DND-41 (cell line): Measurements from ENCODE around the gene MORN5.

Experiments used
- ATAC-seq: fragments of 200-7000 bp; cut with Tn5 transposase; 3 replicates; pipeline ENCODE4 v1.9.1; 2021; ENCODE audit warnings: low read depth; ENCODE audit not compliant: insufficient read depth
- DNase-seq: peaks from one replicate; pipeline ENCODE4 v3.0.0-alpha.2; 2020
- H2AFZ ChIP-seq: 2 replicates; pipeline ENCODE4 v1.6.0; 2012; ENCODE audit warnings: low read depth, low read length
- H3K27ac ChIP-seq: 2 replicates; pipeline ENCODE4 v1.5.1; 2012; ENCODE audit warnings: low read length, inconsistent platforms
- H3K27me3 ChIP-seq: fragments of 200-600 bp; sonication (generic); 2 replicates; pipeline ENCODE4 v1.6.0; 2012; ENCODE audit warnings: low read length, mild to moderate bottlenecking, inconsistent platforms; ENCODE audit not compliant: insufficient read depth, poor library complexity
- H3K36me3 ChIP-seq: 2 replicates; pipeline ENCODE4 v1.5.1; 2012; ENCODE audit warnings: low read length, inconsistent platforms; ENCODE audit not compliant: insufficient read depth
- H3K4me1 ChIP-seq: 2 replicates; pipeline ENCODE4 v1.5.1; 2012; ENCODE audit warnings: mild to moderate bottlenecking, low read length; ENCODE audit not compliant: insufficient read depth
- H3K4me2 ChIP-seq: 2 replicates; pipeline ENCODE4 v1.6.0; 2012; ENCODE audit warnings: mild to moderate bottlenecking, moderate library complexity, low read length, inconsistent platforms; ENCODE audit not compliant: insufficient read depth
- H3K4me3 ChIP-seq, 2 experiments: fragments of 200-600 bp in 1 of 2; shearing (Covaris generic) in 1 of 2; 2 replicates each; pipeline ENCODE4 v1.5.1; 2012 to 2016; ENCODE audit warnings: inconsistent platforms in 2 of 2, low read length in 2 of 2, mild to moderate bottlenecking in 2 of 2, low read depth in 1 of 2, moderate library complexity in 1 of 2
- H3K79me2 ChIP-seq: 2 replicates; pipeline ENCODE4 v1.6.0; 2012; ENCODE audit warnings: low read length, inconsistent platforms; ENCODE audit not compliant: insufficient read depth
- H3K9ac ChIP-seq: 2 replicates; pipeline ENCODE4 v1.6.0; 2012; ENCODE audit warnings: low read depth, mild to moderate bottlenecking, inconsistent platforms, low read length, moderate library complexity
- H3K9me3 ChIP-seq: 2 replicates; pipeline ENCODE4 v1.5.1; 2012; ENCODE audit warnings: low read length, moderate library complexity, mild to moderate bottlenecking, inconsistent platforms; ENCODE audit not compliant: insufficient read depth, severe bottlenecking
- H4K20me1 ChIP-seq: 2 replicates; pipeline ENCODE4 v1.6.0; 2012; ENCODE audit warnings: low read length; ENCODE audit not compliant: insufficient read depth
- CTCF ChIP-seq: IDR thresholded peaks from 2 replicates; pipeline ENCODE4 v1.5.1; 2012; ENCODE audit warnings: borderline replicate concordance, low read length, moderate library complexity, mild to moderate bottlenecking; ENCODE audit not compliant: poor library complexity, severe bottlenecking; ENCODE audit errors: extremely low read depth
- EZH2 ChIP-seq: IDR thresholded peaks from 3 replicates; pipeline ENCODE4 v1.6.1; 2012; ENCODE audit warnings: borderline replicate concordance, low read depth, mild to moderate bottlenecking, moderate library complexity, low read length, inconsistent platforms; ENCODE audit not compliant: severe bottlenecking

Gene MORN5

GRCh38 chr9:122192914-122193525, 33.3 kb downstream of the MORN5 start:
- no peaks in the 10 kb centered on the region for H3K79me2 ChIP-seq

GRCh38 chr9:122193651-122194050, 33.9 kb downstream of the MORN5 start:
- DNase-seq = no peak
- no peak for ATAC-seq
- Histone ChIP-seq H3K27ac (no peak overlapping the region), H3K4me2 (no peak overlapping the region), H3K9me3 (no peaks in the 10 kb centered on the region), H3K4me1 (no peaks in the 10 kb centered on the region), H3K27me3 (no peaks in the 10 kb centered on the region), H3K36me3 (no peaks in the 10 kb centered on the region), H2AFZ (no peak overlapping the region), H3K4me3 (no peak overlapping the region), H3K9ac (no peak overlapping the region), H4K20me1 (no peaks in the 10 kb centered on the region; the same call in 1 of the 2 replicates), H3K79me2 (no peaks in the 10 kb centered on the region)
- TF ChIP-seq CTCF (no peak), EZH2 (no peak)

More at GRCh38 chr9:122192914-122193525, 33.3 kb downstream of the MORN5 start:
- ATAC-seq (no peak), DNase-seq (no peak)
- H4K20me1 ChIP-seq = no peaks in the 10 kb centered on the region; the same call in 1 of the 2 replicates
- H3K36me3 ChIP-seq = no peaks in the 10 kb centered on the region
- no peak overlapping the region for H3K4me2 ChIP-seq
- H3K4me1 ChIP-seq = no peaks in the 10 kb centered on the region
- no peak overlapping the region for H2AFZ ChIP-seq
- H3K9me3 ChIP-seq = no peaks in the 10 kb centered on the region
- no peak overlapping the region for H3K27ac ChIP-seq
- no peaks in the 10 kb centered on the region for H3K27me3 ChIP-seq
- no peak overlapping the region for H3K9ac ChIP-seq
- H3K4me3 ChIP-seq = no peak overlapping the region
- TF ChIP-seq EZH2 (no peak), CTCF (no peak)

DNA sequence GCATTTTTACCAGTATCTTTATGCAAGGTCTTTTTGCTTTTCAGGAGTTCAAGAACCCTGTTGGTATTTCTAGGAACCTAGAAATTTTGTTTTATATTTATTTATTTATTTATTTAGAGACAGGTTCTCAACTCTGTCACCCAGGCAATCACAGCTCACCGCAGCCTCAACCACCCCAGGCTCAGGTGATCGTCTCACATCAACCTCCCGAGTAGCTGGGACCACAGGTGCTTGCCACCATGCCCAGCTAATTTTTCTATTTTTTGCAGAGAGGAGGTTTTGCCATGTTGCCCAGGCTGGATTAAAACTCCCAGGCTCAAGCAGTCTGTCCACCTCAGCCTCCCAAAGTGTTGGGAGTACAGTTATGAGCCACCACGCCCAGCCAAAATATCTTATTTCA, 36.2 kb downstream of the MORN5 start:
- H3K4me1 ChIP-seq = no peaks in the 10 kb centered on the region
- no peak overlapping the region for H2AFZ ChIP-seq
- H3K4me3 ChIP-seq = no peak overlapping the region
- H3K79me2 ChIP-seq = no peaks in the 10 kb centered on the region
- H3K27me3 ChIP-seq = no peaks in the 10 kb centered on the region
- H4K20me1 ChIP-seq = no peaks in the 10 kb centered on the region; the same call in 1 of the 2 replicates
- no peak for TF ChIP-seq EZH2
- no peak for TF ChIP-seq CTCF
- no peak overlapping the region for H3K27ac ChIP-seq
- DNase-seq (no peak), ATAC-seq (no peak)
- H3K36me3 ChIP-seq = no peaks in the 10 kb centered on the region
- no peak overlapping the region for H3K4me2 ChIP-seq
- H3K9me3 ChIP-seq = no peaks in the 10 kb centered on the region
- H3K9ac ChIP-seq = no peak overlapping the region
